H9 (cell line): ENCODE results near the gene CYBC1. TPM values are rescaled to one million over a fixed set of nuclear protein-coding genes. Genes with fewer than 3 reads are reported as not detected.

Experiments used
- DNase-seq: peaks from one replicate; pipeline ENCODE4 v3.0.0-alpha.2; 2017
- H2AFZ ChIP-seq: one replicate; pipeline ENCODE4 v1.6.1; 2013; ENCODE audit warnings: mild to moderate bottlenecking, low read length, control low read depth, moderate library complexity
- H2AK5ac ChIP-seq: 2 replicates; pipeline ENCODE4 v1.6.1; 2013; ENCODE audit warnings: low read length, control low read depth, mixed read lengths; ENCODE audit not compliant: insufficient read length
- H2BK120ac ChIP-seq: one replicate; pipeline ENCODE4 v1.6.1; 2013; ENCODE audit warnings: low read depth, mild to moderate bottlenecking, low read length, control low read depth, inconsistent platforms; ENCODE audit not compliant: poor library complexity, severe bottlenecking
- H2BK12ac ChIP-seq: 2 replicates; pipeline ENCODE4 v1.6.1; 2013; ENCODE audit warnings: low read length, control low read depth, mixed read lengths, low read depth; ENCODE audit not compliant: insufficient read length
- H2BK15ac ChIP-seq: 2 replicates; pipeline ENCODE4 v1.6.1; 2013; ENCODE audit warnings: low read depth, low read length, control low read depth
- H2BK20ac ChIP-seq: one replicate; pipeline ENCODE4 v1.6.1; 2013; ENCODE audit warnings: low read depth, mild to moderate bottlenecking, low read length, control low read depth, inconsistent platforms; ENCODE audit not compliant: poor library complexity, severe bottlenecking
- H2BK5ac ChIP-seq: 2 replicates; pipeline ENCODE4 v1.6.1; 2013; ENCODE audit warnings: low read length, control low read depth, mixed read lengths; ENCODE audit not compliant: insufficient read length
- H3K14ac ChIP-seq: 2 replicates; pipeline ENCODE4 v1.6.1; 2013; ENCODE audit warnings: low read length, control low read depth; ENCODE audit not compliant: insufficient read depth
- H3K18ac ChIP-seq: 2 replicates; pipeline ENCODE4 v1.6.1; 2013; ENCODE audit warnings: low read depth, mild to moderate bottlenecking, mixed read lengths, low read length, control low read depth; ENCODE audit not compliant: insufficient read length
- H3K23ac ChIP-seq: 2 replicates; pipeline ENCODE4 v1.6.1; 2013; ENCODE audit warnings: low read length, control low read depth, mixed read lengths, low read depth; ENCODE audit not compliant: insufficient read length
- H3K23me2 ChIP-seq: 2 replicates; pipeline ENCODE4 v1.6.1; 2013; ENCODE audit warnings: low read depth, mild to moderate bottlenecking, mixed read lengths, low read length, control low read depth; ENCODE audit not compliant: insufficient read length, poor library complexity, severe bottlenecking
- H3K27ac ChIP-seq: 2 replicates; pipeline ENCODE4 v1.5.1; 2013; ENCODE audit warnings: low read length, control low read depth, mixed read lengths, low read depth; ENCODE audit not compliant: insufficient read length
- H3K27me3 ChIP-seq: 2 replicates; pipeline ENCODE4 v1.6.1; 2013; ENCODE audit warnings: low read length, control low read depth, inconsistent platforms; ENCODE audit not compliant: insufficient read depth
- H3K4ac ChIP-seq: 2 replicates; pipeline ENCODE4 v1.6.1; 2013; ENCODE audit warnings: low read depth, mild to moderate bottlenecking, control low read depth, inconsistent platforms, low read length, moderate library complexity
- H3K4me1 ChIP-seq: 2 replicates; pipeline ENCODE4 v1.6.1; 2013; ENCODE audit warnings: low read length, control low read depth, inconsistent platforms; ENCODE audit not compliant: insufficient read depth
- H3K4me2 ChIP-seq: 2 replicates; pipeline ENCODE4 v1.6.1; 2013; ENCODE audit warnings: low read length, control low read depth, mixed read lengths; ENCODE audit not compliant: insufficient read length, insufficient read depth
- H3K56ac ChIP-seq: 2 replicates; pipeline ENCODE4 v1.6.1; 2013; ENCODE audit warnings: low read depth, mild to moderate bottlenecking, mixed read lengths, low read length, control low read depth; ENCODE audit not compliant: insufficient read length
- H3K79me1 ChIP-seq: 2 replicates; pipeline ENCODE4 v1.6.1; 2013; ENCODE audit warnings: low read depth, mild to moderate bottlenecking, moderate library complexity, low read length, control low read depth, inconsistent platforms; ENCODE audit not compliant: insufficient read depth, poor library complexity, severe bottlenecking
- H3K79me2 ChIP-seq: 2 replicates; pipeline ENCODE4 v1.6.1; 2013; ENCODE audit warnings: low read length, control low read depth, inconsistent platforms; ENCODE audit not compliant: insufficient read depth
- H3K9ac ChIP-seq: 2 replicates; pipeline ENCODE4 v1.6.1; 2013; ENCODE audit warnings: low read length, control low read depth, mixed read lengths; ENCODE audit not compliant: insufficient read length; ENCODE audit errors: extremely low read depth
- H3K9me3 ChIP-seq: one replicate; pipeline ENCODE4 v1.6.1; 2013; ENCODE audit warnings: low read depth, low read length, inconsistent platforms; ENCODE audit not compliant: control insufficient read depth
- H3T11ph ChIP-seq: one replicate; pipeline ENCODE4 v1.6.1; 2013; ENCODE audit warnings: mild to moderate bottlenecking, low read length, control low read depth, inconsistent platforms
- H4K20me1 ChIP-seq: one replicate; pipeline ENCODE4 v1.6.1; 2013; ENCODE audit not compliant: control insufficient read depth, insufficient read length, insufficient read depth
- H4K5ac ChIP-seq: 2 replicates; pipeline ENCODE4 v1.6.1; 2013; ENCODE audit warnings: low read depth, mild to moderate bottlenecking, mixed read lengths, low read length, control low read depth; ENCODE audit not compliant: insufficient read length
- H4K8ac ChIP-seq: replicated peaks from 2 replicates; pipeline ENCODE4 v1.6.1; 2013; ENCODE audit warnings: low read length, control low read depth, mixed read lengths, low read depth; ENCODE audit not compliant: insufficient read length
- H4K91ac ChIP-seq: 2 replicates; pipeline ENCODE4 v1.6.1; 2013; ENCODE audit warnings: low read depth, mild to moderate bottlenecking, moderate library complexity, mixed read lengths, low read length, control low read depth; ENCODE audit not compliant: insufficient read length
- H3K27ac Mint-ChIP-seq, 3 experiments: 2 replicates in 2 of 3; 3 replicates in 1 of 3; pipeline ENCODE4 v1.8.0; 2020 to 2021; ENCODE audit warnings: mixed read lengths in 3 of 3, mild to moderate bottlenecking in 1 of 3, moderate library complexity in 1 of 3
- H3K27me3 Mint-ChIP-seq: 2 replicates; pipeline ENCODE4 v1.8.0; 2021; ENCODE audit warnings: low read depth, mild to moderate bottlenecking, moderate library complexity, mixed read lengths
- H3K36me3 Mint-ChIP-seq, 3 experiments: 2 replicates in 2 of 3; 3 replicates in 1 of 3; pipeline ENCODE4 v1.8.0; 2020 to 2021; ENCODE audit warnings: low read depth in 3 of 3, mixed read lengths in 3 of 3; ENCODE audit not compliant: insufficient read depth in 1 of 3
- H3K4me1 Mint-ChIP-seq, 2 experiments: 2 replicates each; pipeline ENCODE4 v1.8.0; 2020; ENCODE audit warnings: mixed read lengths in 2 of 2
- H3K4me3 Mint-ChIP-seq, 2 experiments: 2 replicates in 1 of 2; 3 replicates in 1 of 2; pipeline ENCODE4 v1.8.0; 2020 to 2021; ENCODE audit warnings: mild to moderate bottlenecking in 2 of 2, mixed read lengths in 2 of 2, moderate library complexity in 1 of 2
- H3K9me3 Mint-ChIP-seq, 2 experiments: 2 replicates in 1 of 2; 3 replicates in 1 of 2; pipeline ENCODE4 v1.8.0; 2020; ENCODE audit warnings: mild to moderate bottlenecking in 2 of 2, mixed read lengths in 2 of 2, moderate library complexity in 1 of 2
- CTCF ChIP-seq: fragments of 200-600 bp; sonication (generic); conservative IDR thresholded peaks from 3 replicates; pipeline ENCODE4 v1.8.0; 2021; ENCODE audit warnings: antibody characterized with exemption, mild to moderate bottlenecking
- WGBS: extraction: QIAGEN DNeasy Blood & Tissue Kit; methylation state at CpG from one replicate; pipeline ENCODE4 v1.1.7; 2013; ENCODE audit warnings: missing lambda C conversion rate, low lambda C conversion rate, mixed read lengths; ENCODE audit not compliant: insufficient read length; ENCODE audit errors: extremely low coverage; 5-methylcytosine and 5-hydroxymethylcytosine counted together
- total RNA-seq: library from RNA; stranded (reverse); gene quantifications from 2 replicates; pipeline ENCODE4 v1.2.1, GENCODE V29; 2021

Gene CYBC1
- total RNA-seq, 1 experiment from 2014 or later: 81.7 TPM

- H3K27ac Mint-ChIP-seq: no peak overlapping the region
- Histone ChIP-seq H3K27me3 (no peaks in the 10 kb centered on the region), H2AFZ (no peak overlapping the region), H3K23me2 (no peaks in the 10 kb centered on the region), H3K56ac (no peak overlapping the region), H3K23ac (no peak overlapping the region), H3K9ac (no peak overlapping the region), H3K14ac (no peak overlapping the region), H4K5ac (no peak overlapping the region), H3T11ph (no peak overlapping the region), H2BK120ac (no peak overlapping the region), H4K8ac (no peak overlapping the region), H2BK12ac (no peak overlapping the region), H2AK5ac (no peak overlapping the region), H2BK20ac (no peak overlapping the region), H2BK5ac (no peak overlapping the region), H3K79me2 (no peaks in the 10 kb centered on the region), H3K27ac (no peak overlapping the region), H3K4me2 (no peak overlapping the region), H4K20me1 (no peaks in the 10 kb centered on the region), H3K79me1 (no peaks in the 10 kb centered on the region), H2BK15ac (no peak overlapping the region), H3K9me3 (no peaks in the 10 kb centered on the region), H4K91ac (no peak overlapping the region), H3K4ac (no peak overlapping the region), H3K18ac (no peak overlapping the region), H3K4me1 (no peaks in the 10 kb centered on the region)
- H3K27me3 Mint-ChIP-seq: no peaks in the 10 kb centered on the region
- no peak for DNase-seq
- H3K9me3 Mint-ChIP-seq: no peaks in the 10 kb centered on the region; a peak in 2 of 5 replicates
- H3K4me1 Mint-ChIP-seq: no peaks in the 10 kb centered on the region
- TF ChIP-seq CTCF: no peak
- no CpG with 5 or more reads among the region's 7 CpGs for WGBS
- peaks cover 41 to 88% (median 85%) of the 10 kb centered on the region in 3 experiments for H3K36me3 Mint-ChIP-seq
- H3K4me3 Mint-ChIP-seq: no peak overlapping the region
These were observed 14.6 kb upstream of the CYBC1 start for GRCh38 chr17:82465023-82465603.
